ENCODE measurements around the gene IRF2BP2.

Gene IRF2BP2

DNA sequence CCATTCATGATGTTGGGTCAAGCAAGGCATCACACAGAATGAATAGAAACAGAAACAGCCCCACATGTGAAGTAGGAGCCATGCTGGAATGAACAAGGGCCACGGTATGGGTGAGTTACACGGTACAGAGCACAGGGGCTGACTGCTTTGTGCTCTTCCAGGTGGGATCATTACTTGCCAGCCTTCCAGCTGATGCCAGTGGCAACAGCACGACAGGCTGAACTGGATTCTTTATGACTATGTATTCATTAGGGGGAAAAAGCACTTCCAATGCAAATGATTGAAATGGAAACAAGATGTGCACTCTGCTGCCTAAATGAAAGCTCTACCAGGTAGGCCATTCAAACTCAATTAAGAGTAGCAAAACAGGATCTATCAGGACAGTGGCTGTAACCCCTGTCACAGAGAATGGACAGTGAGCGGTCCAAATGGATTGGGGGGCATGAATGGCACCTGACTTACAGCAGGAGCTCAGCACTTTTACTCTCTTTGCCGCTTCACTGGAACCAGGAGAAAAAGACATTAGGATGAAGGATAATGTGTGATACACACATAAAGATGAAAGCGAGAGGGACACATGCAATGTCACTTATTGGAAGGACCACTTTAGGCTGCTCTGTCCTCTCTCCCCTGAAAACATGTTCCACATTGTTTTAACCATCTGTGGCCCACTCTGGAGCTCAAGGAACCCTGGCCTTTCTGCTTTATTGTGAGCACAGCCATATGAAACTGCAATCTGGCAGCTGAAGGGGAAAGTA lies 23.4 kb upstream of the IRF2BP2 start:
- DNase-seq, result no peak

DNA sequence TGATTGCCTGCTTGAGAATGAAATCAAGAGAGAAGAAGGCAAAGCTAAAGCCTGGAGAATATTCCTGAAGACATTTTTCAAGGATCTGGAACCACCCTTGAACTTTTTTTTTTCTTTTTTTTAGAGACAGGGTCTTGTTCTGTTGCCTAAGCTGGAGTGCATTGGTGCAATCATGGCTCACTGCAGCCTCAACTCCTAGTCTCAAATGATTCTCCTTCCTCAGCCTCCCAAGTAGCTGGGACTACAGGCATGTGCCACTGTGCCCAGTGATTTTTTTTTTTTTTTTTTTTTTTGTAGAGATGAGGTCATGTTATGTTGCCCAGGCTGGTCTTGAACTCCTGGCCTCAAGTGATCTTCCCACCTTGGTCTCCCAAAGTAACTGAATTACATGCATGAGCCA lies 22.2 kb upstream of the IRF2BP2 start:
- DNase-seq, result no peak

DNA sequence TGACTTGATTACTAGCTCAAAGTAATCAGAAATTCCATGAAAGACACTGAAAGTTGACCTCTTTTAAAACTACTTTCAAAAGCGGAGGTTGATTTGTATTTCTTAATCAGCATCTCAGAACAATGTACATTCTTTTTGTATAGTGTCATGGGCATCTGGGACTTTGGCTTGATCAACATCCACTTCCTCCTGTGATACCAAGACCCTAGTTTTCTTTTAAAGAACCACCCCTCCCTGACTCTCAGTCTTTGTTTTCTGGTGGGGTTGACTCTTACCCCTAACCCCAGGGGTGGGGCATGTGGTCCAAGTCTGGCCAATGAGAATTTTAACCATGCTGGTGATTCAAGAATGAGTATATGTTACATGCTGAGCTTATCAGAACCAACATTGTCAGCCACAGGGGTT lies 21.7 kb upstream of the IRF2BP2 start:
- no peak for DNase-seq

DNA sequence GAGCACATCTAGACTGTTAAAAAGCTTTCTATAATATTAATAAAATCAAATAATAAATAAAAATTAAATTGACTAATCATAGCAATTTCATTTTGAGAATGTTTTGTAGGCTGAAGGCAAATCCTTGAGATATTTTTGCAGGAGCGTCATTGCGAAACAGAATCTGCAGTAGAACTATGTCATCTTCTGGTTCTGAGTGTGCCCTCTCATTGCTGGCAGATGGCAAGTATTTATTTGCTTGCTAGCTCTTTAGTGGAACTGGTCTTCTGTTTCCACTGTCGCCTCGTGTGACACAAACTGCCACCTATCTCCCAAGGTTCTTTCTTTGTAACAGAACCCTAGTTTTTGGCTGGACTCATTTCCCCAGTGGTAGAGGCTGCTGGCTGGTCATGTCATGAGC lies 19.0 kb upstream of the IRF2BP2 start:
- peak; percentile 38 for DNase-seq

DNA sequence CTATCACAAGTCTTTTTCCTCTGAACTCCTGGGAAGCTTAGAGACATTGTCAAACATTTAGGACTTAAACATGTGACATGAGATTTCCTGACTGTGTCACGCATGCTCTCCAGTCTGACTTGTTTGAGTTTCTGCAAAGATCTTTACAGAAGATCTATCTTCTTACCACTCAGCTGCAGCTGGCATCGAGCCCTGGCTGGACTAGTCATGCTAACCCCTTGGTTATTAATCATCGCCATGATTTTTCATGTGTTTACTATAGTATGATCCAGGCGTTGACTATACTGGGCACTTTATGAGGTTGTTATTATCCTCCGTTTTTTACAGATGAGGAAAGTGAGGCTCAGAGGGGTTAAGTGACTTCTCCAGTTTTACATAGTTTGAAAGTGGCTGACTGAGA lies 18.1 kb upstream of the IRF2BP2 start:
- DNase-seq, result peak; percentile 28

DNA sequence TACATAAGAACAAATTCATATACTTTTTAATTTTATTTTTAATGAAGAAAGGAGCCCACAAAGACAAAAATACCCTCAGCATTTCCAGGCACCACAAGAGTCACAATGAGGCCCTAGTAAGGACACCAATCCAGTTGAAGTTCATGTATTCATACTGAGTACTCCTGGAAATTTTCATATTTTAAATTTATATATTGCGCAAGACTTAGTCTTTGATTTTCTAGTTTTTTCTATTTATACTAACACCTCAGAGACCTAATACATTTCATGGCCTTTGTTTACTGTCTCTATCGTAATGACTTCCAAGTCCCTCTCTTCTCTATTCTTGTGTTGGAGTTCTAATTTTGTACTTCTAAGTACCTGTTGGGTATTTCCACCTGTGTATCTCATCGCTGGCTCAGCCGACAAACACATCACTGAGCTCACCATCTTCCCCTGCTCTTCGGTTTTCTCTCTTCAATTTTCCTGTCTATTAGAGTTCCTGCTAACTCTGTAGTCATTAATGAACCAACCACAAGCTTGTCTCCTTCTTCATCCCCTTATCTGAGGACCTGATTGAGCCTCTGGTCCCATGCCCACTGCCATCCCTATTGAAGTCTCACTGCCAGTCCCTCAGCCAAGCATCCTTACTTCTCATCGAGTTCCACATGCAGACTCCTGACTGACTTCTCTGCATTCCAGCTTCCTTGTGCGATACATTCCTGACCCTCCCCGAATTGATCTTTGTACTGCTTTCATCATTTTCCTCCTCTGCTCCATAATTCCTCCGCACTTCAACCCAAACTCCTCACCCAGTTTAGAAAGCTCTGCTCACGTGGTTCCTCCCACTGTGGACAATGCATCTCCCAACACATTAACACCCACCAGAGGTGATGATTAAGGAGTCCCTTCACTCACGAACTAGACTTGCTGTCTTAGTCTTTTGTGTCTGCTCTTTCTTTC lies 17.3 kb upstream of the IRF2BP2 start:
- DNase-seq, result no peak

DNA sequence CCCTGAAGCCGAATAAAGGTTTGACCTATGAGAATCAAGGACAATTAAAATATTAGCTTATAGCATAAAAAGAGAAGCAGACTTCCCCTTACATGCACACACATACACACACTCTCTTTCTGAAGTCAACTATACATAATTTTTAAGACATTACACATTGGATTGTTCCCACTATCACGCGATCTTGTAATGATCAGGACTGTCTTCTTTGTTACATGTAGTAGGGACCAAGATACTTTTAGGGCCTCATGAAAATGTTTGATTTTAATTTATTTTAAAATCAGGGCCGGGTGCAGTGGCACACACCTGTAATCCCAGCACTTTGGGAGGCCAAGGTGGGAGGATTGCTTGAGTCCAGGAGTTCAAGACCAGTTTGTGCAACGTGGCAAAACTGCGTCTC lies 16.4 kb upstream of the IRF2BP2 start:
- DNase-seq, result no peak

DNA sequence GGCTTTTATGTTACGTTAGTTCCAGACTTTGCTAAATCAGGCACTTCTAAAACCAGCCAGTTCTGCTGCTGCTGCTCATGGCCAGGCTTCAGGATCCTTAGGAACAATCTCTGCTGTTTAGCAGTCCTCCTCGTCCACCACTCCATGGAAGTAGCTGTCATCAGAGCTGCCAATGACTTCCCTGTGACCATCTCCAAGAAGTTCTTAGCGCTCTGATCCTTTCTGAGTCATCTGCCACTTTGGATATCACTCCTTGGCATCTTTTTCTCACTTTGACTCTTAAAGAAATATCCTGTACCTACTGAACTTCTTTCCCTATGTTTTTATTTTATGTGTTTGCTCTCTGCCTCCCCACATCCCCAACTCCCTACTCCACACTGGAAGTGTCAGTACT lies 14.7 kb upstream of the IRF2BP2 start:
- DNase-seq, result no peak

DNA sequence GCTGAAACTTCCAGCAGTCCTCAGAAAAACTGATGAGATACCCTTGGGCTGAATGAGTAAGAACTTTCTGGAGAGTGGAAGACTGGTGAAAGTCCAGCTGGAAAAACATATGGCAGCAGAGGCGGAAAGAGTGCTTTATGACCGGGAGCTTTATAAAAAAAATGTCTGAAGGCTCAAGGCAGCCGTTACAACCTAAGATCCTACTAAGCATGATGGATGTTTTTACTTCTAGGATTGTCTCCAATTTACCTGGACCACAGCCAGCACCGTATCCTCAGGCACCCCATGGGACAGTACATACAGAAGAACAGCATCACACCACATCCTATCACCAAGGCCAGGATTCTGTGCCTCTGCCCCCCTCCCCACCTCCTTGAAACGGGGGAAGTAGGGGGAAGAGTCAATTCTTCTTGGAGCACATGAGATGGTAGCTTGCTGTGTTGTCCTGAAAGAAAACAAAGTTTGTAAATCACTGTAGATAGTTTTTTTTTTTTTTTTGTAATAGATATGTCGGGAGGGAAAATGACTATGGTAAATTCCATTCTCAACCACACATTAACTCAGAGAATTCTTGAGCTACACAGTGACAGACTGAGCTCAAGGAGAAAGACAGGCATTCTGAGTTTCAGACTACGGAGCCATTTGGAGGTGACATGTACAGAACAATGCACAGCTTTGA lies 11.8 kb upstream of the IRF2BP2 start:
- DNase-seq, result no peak

DNA sequence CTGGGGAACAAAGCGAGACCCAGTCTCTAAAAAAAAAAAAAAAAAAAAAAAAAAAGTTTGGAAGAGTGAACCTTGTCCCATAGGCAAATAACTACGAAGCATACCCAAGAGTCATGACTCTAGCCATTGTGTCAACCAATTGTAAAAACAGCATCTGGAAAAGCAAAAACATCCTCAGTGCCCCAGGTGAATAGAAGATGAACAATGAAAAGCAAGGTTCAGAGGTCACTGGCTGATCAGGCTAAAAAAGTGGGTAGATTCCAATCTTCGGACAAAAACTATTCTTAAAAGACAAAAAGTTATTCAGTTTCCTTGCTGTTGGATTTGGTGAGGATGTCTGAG lies 11.1 kb upstream of the IRF2BP2 start:
- no peak for DNase-seq

DNA sequence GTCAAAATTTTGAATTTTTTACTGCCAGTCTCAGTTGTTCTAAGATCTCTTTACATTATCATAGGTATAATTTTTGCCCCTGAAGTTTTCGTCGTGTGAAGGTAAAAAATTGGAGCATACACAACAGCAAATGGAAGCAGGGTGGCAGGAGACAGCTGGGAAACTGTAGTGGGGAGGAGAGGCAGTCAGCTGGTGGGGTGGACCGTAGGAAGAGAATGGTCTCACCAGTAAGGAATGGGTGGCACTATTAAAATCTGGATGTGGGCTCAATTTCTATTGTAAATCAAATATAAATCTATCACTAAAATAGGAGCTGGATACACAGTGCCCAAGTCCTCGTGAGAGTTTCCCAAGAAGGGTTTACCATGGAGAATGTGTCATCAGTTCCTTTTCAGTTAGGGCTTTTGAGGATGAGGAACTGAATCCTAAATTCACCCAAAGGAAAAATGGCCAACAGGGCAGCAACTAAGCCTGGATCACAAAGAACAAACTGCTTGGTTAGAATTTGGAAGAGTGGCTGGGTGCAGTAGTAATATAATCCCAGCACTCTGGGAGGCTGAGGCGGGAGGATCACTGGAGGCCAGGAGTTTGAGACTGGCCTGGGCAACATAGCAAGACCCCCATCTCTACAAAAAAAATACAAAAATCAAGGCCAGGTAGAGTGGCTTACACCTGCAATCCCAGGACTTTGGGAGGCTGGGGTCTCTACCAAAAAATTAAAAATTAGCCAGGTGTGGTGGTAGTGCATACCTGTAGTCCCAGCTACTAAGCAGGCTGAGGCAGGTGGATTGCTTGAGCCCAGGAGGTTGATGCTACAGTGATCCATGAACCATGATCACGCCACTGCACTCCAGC lies 10.5 kb upstream of the IRF2BP2 start:
- peak; percentile 85 for DNase-seq

DNA sequence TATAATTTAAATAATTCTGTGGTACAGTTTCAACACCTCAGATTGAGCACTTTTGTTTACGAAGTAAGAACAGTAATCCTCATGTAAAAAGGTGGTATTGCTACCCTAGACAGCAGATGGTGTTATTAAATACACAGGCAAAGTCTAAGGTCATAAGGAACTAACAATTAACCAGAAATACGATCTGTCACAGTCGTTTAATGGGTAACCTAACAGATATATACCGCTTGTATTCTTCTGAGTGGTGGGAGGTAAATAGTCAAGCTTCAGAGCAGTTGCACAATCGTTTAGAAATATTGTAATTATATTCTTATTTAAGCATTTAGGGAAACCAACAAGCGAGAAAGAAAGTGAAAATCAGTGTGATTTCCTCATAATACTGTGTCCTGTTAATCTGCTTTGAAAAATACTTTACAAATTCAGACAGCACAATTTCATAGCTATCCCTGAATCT lies 9.8 kb upstream of the IRF2BP2 start:
- DNase-seq, result peak; percentile 89

DNA sequence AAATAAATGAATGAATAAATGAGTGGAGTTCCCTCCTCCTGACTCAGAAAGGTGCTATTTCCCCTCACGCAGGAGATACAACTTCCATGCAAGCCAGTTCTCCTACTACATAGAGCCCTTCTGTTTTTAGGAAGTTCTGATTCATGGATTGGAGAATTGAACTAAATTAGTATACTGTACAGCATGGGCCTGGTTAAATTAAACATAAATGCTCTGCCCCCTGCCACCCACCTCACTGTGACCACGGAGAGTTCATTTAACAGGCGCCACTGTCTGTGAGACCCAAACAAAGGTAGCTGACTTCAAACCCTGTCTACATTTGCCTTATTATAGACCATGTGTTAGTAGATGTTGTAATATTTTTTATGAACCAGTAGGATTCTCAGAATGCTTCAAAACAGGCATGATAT lies 9.1 kb upstream of the IRF2BP2 start:
- peak; percentile 27 for DNase-seq

DNA sequence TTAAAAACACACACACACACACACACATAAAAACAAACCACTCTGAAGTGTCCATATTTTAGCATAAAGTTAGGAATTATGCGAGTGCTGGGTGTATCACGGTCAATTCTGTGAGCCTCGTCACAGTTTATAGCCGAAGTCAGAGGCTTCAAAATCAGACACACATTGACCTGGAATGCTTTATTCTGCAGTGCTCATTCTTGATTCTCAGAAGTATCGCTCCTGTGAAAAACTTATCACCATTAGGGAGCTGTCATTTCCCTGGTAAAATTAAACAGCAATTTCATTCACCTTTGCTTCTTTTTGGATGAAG lies 8.7 kb upstream of the IRF2BP2 start:
- no peak for DNase-seq

DNA sequence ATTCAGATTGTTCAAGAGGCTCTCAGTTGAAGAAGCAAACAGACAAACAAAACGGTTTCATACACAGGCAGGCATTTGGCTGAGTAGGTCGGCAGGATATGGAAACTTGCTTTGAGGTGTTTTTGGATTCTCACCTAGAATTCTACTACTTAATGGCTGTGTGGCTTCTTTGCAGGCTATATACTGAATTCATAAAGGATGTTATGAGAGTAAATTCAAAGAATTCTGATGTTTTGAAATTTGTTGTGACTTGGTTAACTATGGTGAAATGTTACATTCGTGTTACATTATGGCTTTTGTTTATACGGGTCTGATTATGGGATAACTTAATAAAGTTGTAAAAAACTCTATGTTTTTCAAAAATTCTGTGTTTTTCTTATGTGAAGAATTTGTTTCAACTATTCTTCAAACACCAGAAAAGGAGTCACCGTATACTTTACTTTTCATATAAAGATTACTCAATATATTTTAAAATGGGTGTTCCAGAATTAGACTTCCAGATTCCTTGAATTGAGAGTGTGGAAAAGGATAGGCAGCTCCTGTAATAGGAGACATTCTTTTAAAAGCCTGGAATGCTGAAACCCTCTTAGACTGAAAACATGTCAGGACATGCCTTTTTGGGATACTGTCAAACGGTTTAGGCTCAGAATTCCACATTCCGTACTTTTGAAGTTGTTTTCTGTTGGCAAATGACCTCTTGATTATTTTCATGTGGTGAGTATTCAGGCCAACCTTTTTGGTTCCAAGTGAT lies 8.2 kb upstream of the IRF2BP2 start:
- no peak for DNase-seq

DNA sequence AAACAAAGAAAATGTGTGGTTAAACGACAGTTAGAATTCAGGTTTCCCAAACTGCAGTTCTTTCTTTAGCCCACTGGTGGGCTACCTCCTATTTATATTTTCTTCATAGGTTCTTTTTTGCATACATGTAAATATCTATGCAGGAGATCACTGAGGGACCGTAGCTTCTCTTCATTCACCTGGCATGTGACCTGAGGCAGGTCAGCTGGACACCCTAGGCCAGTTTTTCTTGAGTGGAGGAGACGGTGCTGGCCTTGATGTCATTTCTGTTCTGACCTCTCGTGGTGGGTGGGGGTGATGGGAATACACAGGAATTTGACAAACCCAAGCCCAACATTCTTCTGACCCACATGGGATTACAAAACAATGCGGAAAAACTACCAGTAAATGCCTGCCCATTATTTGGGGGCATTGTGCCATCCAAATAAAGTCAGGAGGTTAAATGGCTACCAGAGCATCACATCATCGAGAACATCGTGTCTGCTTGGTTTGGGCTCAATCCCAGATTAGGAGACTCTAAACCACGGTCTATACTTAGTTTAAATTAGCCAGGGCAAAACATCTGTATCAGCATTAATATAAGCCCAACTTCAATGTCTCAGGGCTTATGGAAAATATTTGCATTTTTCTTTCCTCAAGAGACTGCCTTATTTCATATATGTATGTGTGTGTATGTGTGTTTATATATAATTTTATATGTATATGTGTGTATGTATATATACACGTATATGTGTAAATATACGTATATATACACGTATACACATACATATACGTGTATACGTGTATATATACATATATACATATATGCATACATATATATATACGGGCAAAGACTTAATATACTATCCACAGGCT lies 7.4 kb upstream of the IRF2BP2 start:
- no peak for DNase-seq

DNA sequence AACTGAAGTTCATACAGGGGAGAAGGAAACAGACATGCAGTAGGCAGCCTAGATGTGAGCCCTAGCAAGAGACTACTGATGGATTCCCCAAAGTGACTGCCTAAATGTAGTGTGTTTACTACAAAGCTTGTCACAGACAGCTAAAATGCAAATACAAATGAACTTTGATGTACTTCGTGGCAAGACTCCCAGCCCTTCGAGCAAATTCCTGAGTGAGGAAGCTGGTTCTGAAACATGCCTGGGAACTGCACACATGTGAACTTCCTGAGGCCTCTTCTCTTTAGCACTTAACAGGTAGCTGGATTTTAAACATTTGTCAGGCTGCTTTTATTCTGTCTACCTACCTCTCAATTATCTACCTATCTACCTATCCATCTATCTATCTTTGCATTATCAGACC lies 6.7 kb upstream of the IRF2BP2 start:
- DNase-seq, result no peak

DNA sequence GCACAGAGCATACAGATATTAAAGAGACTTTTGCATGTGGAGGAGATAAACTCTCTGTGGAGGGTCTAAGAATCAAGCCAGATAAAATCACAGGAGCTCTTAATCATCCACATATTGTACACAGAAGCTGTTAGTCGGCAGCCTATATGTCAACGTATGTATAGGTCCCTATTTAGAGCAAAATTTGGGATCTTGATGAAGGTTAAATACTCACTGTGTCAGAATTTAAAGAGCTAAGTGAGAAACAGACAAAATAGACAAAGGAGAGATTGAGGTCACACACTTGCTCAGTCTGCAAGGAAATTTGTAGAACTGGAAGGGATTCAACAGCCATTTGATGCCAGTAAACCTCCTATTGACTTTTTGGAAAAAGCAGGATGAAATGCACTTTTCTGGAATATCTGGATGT lies 4.1 kb upstream of the IRF2BP2 start:
- DNase-seq, result no peak

DNA sequence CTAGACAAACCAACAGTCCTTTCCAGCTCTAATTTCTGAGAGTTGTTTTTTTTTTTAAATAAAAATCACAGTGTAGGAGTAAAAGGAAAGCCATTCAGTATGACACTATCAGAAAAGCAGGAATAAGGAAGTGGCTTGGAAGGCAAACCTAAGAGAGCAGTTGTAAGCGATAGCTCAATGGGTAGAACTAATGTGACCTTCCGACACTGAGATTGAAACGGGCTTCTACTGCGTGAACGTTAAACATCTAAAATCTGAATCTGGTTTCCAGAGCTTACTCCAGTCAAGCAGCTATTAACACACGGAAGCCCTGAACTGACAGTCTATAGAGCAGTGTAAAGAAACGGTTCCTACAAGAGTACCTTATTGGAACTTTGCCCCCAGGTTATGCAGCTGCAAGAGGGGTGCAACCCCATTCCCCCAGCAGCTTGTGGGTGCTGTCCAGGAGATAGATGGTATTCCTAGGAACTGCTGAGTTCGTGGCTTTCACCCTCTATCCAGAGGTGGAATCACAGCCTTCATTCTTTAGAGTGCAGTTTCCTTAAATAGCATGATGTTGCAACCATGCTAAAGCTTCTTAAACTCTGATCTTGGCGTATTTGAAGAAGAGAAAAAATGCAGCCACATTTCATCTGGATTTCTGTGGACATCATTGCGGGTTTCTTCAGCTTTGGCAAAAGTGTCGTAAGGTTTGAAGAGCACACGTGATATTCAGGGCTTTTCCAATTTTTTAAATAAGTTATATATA lies 3.3 kb upstream of the IRF2BP2 start:
- peak; percentile 75 for DNase-seq
